Endothelial cell of umbilical vein (primary cell): ENCODE data around the gene NINJ2. TPM values are rescaled to one million over a fixed set of nuclear protein-coding genes. Genes with fewer than 3 reads are reported as not detected.

Experiments used
- BruUV-seq: library from RNA; stranded (reverse); fragments of 400-500 nt; replicated peaks from 2 replicates; lab custom pipeline; 2021; lab: Mats Ljungman, UMichigan
- CTCF ChIA-PET: fragments of 300-600, 350-600 bp; sonication (Branson Sonifier 250); formaldehyde crosslinking; loops from one replicate; lab custom pipeline; 2021; ENCODE audit warnings: antibody characterized with exemption, inconsistent platforms; lab: Charles Lee
- POLR2A ChIA-PET: fragments of 300-600, 350-600 bp; sonication (Branson Sonifier 250); formaldehyde crosslinking; loops from one replicate; lab custom pipeline; 2021; ENCODE audit warnings: antibody characterized with exemption, inconsistent platforms; lab: Charles Lee
- DNase-seq: peaks from one replicate; pipeline ENCODE4 v3.0.0-alpha.2; 2011; ENCODE audit warnings: low read depth, low spot score
- FAIRE-seq: peaks from 2 replicates; lab custom pipeline; 2011; peaks lifted over from hg19 to GRCh38; lab: Jason Lieb, UNC
- H2AFZ ChIP-seq: 2 replicates; pipeline ENCODE4 v1.6.0; 2012; ENCODE audit warnings: low read depth, low read length, control low read depth, inconsistent platforms
- H3K27ac ChIP-seq: 2 replicates; pipeline ENCODE4 v1.5.1; 2011; ENCODE audit warnings: low read depth, mild to moderate bottlenecking, control low read depth, low read length, moderate library complexity; ENCODE audit not compliant: insufficient read depth
- H3K27me3 ChIP-seq, 2 experiments: 2 replicates each; pipeline versions ENCODE4 v1.6.0 to v1.6.1; 2011; ENCODE audit warnings: low read length in 2 of 2, mixed read lengths in 1 of 2; ENCODE audit not compliant: control insufficient read depth in 2 of 2, insufficient read depth in 2 of 2
- H3K36me3 ChIP-seq, 2 experiments: 2 replicates in 1 of 2; 3 replicates in 1 of 2; pipeline ENCODE4 v1.5.1; 2011; ENCODE audit warnings: low read length in 2 of 2, mild to moderate bottlenecking in 1 of 2, moderate library complexity in 1 of 2; ENCODE audit not compliant: control insufficient read depth in 2 of 2, insufficient read depth in 2 of 2; ENCODE audit errors: extremely low read depth in 1 of 2
- H3K4me1 ChIP-seq: 3 replicates; pipeline ENCODE4 v1.5.1; 2011; ENCODE audit warnings: mild to moderate bottlenecking, low read length; ENCODE audit not compliant: control insufficient read depth, insufficient read depth; ENCODE audit errors: extremely low read depth
- H3K4me2 ChIP-seq: 2 replicates; pipeline ENCODE4 v1.6.1; 2011; ENCODE audit warnings: low read length, control low read depth, mixed read lengths; ENCODE audit not compliant: insufficient read depth
- H3K4me3 ChIP-seq, 3 experiments: fragments of 200-600 bp in 1 of 3; sonication (generic), shearing (Covaris generic) in 1 of 3; replicated peaks in 1 of 3; 2 replicates each; pipeline ENCODE4 v1.5.1; 2011 to 2016; ENCODE audit warnings: control low read depth in 3 of 3, low read length in 3 of 3, mild to moderate bottlenecking in 2 of 3, inconsistent platforms in 1 of 3, low read depth in 1 of 3, moderate library complexity in 1 of 3; ENCODE audit not compliant: insufficient read depth in 1 of 3
- H3K79me2 ChIP-seq: 2 replicates; pipeline ENCODE4 v1.6.0; 2012; ENCODE audit warnings: low read length, inconsistent platforms; ENCODE audit not compliant: control insufficient read depth, insufficient read depth
- H3K9ac ChIP-seq: replicated peaks from 2 replicates; pipeline ENCODE3; 2011; ENCODE audit warnings: low read length, control low read depth; ENCODE audit not compliant: insufficient read depth; ENCODE audit errors: extremely low read depth
- H3K9me1 ChIP-seq: replicated peaks from 3 replicates; pipeline ENCODE4 v1.6.0; 2011; ENCODE audit warnings: mild to moderate bottlenecking, low read length; ENCODE audit not compliant: control insufficient read depth, insufficient read depth; ENCODE audit errors: extremely low read depth
- H3K9me3 ChIP-seq: replicated peaks from 2 replicates; pipeline ENCODE4 v1.5.1; 2012; ENCODE audit warnings: low read length, inconsistent platforms; ENCODE audit not compliant: control insufficient read depth, insufficient read depth
- H4K20me1 ChIP-seq: replicated peaks from 2 replicates; pipeline ENCODE3; 2011; ENCODE audit warnings: mild to moderate bottlenecking, low read length; ENCODE audit not compliant: control insufficient read depth, insufficient read depth; ENCODE audit errors: extremely low read depth
- EZH2 ChIP-seq: IDR thresholded peaks from 2 replicates; pipeline ENCODE4 v1.6.1; 2012; ENCODE audit warnings: borderline replicate concordance, low read depth, mild to moderate bottlenecking, moderate library complexity, low read length, inconsistent platforms; ENCODE audit not compliant: severe bottlenecking
- FOS ChIP-seq: IDR thresholded peaks from 2 replicates; pipeline ENCODE4 v1.6.1; 2011; ENCODE audit warnings: mild to moderate bottlenecking, low read length, moderate library complexity, borderline replicate concordance; ENCODE audit not compliant: insufficient read depth
- GATA2 ChIP-seq: IDR thresholded peaks from 2 replicates; pipeline ENCODE4 v1.7.0; 2011; ENCODE audit warnings: low read depth, mild to moderate bottlenecking, moderate library complexity, mixed read lengths, low read length; ENCODE audit not compliant: insufficient read length, insufficient read depth
- JUN ChIP-seq: IDR thresholded peaks from 2 replicates; pipeline ENCODE4 v1.6.1; 2011; ENCODE audit warnings: borderline replicate concordance, low read depth; ENCODE audit not compliant: insufficient read length, insufficient read depth
- MYC ChIP-seq: IDR thresholded peaks from one replicate; pipeline ENCODE4 v1.6.1; 2011; ENCODE audit warnings: mild to moderate bottlenecking, low read depth, low read length
- POLR2A ChIP-seq: IDR thresholded peaks from 2 replicates; pipeline ENCODE4 v1.6.1; 2012; ENCODE audit warnings: low read depth, mild to moderate bottlenecking, control low read depth, low read length
- POLR2AphosphoS5 ChIP-seq: IDR thresholded peaks from 2 replicates; pipeline ENCODE4 v1.6.1; 2012; ENCODE audit warnings: low read depth, mild to moderate bottlenecking, control low read depth, low read length, moderate library complexity; ENCODE audit not compliant: insufficient read depth
- dilution Hi-C: fragments of 300-500 bp; cut with MboI; formaldehyde crosslinking; loops from one replicate; pipeline ENCODE4 v1.15.0; 2019; ENCODE audit warnings: low sequenced_read_pairs; ENCODE audit not compliant: extremely low pct_ligation_motif_present
- intact Hi-C: fragments of 100-400 bp; cut with micrococcal nuclease; formaldehyde crosslinking; loops from one replicate; pipeline ENCODE4 v1.10.0; 2022
- polyA plus RNA-seq, 4 experiments: library from polyadenylated mRNA; depleted of rRNA in 3 of 4; stranded (reverse) in 3 of 4; unstranded in 1 of 4; fragments of >200 nt; gene quantifications; 2 replicates each; pipeline versions ENCODE4 v1.2.1 to v1.2.3, GENCODE V29; 2011 to 2012; ENCODE audit warnings: missing spikeins in 1 of 4
- total RNA-seq: library from RNA; stranded (reverse); gene quantifications from 2 replicates; pipeline ENCODE4 v1.2.3, GENCODE V29; 2021
- TF ChIP-seq, protein P1 (sequence below): IDR thresholded peaks from 2 replicates; pipeline ENCODE4 v1.6.1; 2011; ENCODE audit not compliant: insufficient read depth, insufficient read length
- TF ChIP-seq, protein P2 (sequence below), 2 donors: IDR thresholded peaks; 1 replicate in 1 of 2; 2 replicates in 1 of 2; pipeline ENCODE4 v1.5.1; 2011; ENCODE audit warnings: low read length in 2 of 2, mild to moderate bottlenecking in 2 of 2, moderate library complexity in 2 of 2, control low read depth in 1 of 2, inconsistent platforms in 1 of 2, low read depth in 1 of 2; ENCODE audit not compliant: insufficient read depth in 1 of 2; ENCODE audit errors: extremely low read depth in 1 of 2

Gene NINJ2
- total and polyA plus RNA-seq, 2 donors (not counting 3 experiments of a cell fraction or from before 2014, with no cell fraction given) = 0.75 to 4.4 TPM

GRCh38 chr12:535396-535795 is 127.8 kb downstream of the NINJ2 start:
- no TSS peak for BruUV-seq

More at GRCh38 chr12:535396-535795, 127.8 kb downstream of the NINJ2 start:
- Histone ChIP-seq H3K9ac (no peak overlapping the region), H3K9me1 (no peaks in the 10 kb centered on the region), H3K4me1 (peaks cover 15% of the 10 kb centered on the region), H3K36me3 (no peaks in the 10 kb centered on the region), H3K9me3 (no peaks in the 10 kb centered on the region), H3K79me2 (no peaks in the 10 kb centered on the region), H4K20me1 (no peaks in the 10 kb centered on the region), H2AFZ (no peak overlapping the region), H3K4me2 (no peak overlapping the region), H3K4me3 (no peak overlapping the region), H3K27me3 (peaks cover 14 to 17% of the 10 kb centered on the region in 2 experiments), H3K27ac (no peak overlapping the region)
- DNase-seq = no peak
- CTCF ChIA-PET = interaction anchor here (1.3 to 2.6 kb wide), 2 partner anchors 16 to 93 kb away, joined by 3 to 12 read pairs; no protein-coding TSS in a partner anchor
- TF ChIP-seq, protein P1, sequence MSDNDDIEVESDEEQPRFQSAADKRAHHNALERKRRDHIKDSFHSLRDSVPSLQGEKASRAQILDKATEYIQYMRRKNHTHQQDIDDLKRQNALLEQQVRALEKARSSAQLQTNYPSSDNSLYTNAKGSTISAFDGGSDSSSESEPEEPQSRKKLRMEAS = no peak
- no peak for TF ChIP-seq MYC
- TF ChIP-seq JUN = no peak
- no peak for TF ChIP-seq POLR2A
- no peak for TF ChIP-seq EZH2
- no peak for TF ChIP-seq GATA2
- no peak for TF ChIP-seq POLR2AphosphoS5
- TF ChIP-seq, protein P2, sequence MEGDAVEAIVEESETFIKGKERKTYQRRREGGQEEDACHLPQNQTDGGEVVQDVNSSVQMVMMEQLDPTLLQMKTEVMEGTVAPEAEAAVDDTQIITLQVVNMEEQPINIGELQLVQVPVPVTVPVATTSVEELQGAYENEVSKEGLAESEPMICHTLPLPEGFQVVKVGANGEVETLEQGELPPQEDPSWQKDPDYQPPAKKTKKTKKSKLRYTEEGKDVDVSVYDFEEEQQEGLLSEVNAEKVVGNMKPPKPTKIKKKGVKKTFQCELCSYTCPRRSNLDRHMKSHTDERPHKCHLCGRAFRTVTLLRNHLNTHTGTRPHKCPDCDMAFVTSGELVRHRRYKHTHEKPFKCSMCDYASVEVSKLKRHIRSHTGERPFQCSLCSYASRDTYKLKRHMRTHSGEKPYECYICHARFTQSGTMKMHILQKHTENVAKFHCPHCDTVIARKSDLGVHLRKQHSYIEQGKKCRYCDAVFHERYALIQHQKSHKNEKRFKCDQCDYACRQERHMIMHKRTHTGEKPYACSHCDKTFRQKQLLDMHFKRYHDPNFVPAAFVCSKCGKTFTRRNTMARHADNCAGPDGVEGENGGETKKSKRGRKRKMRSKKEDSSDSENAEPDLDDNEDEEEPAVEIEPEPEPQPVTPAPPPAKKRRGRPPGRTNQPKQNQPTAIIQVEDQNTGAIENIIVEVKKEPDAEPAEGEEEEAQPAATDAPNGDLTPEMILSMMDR (IDR thresholded peaks at IDR 0.05; ENCODE audit: extremely low read depth in 1 of 2, insufficient read depth in 1 of 2, low read depth in 1 of 2, low read length in 2 of 2) = no peak
- no peak for TF ChIP-seq FOS
- dilution Hi-C loops (no loop called here), intact Hi-C loops (no loop called here)
- FAIRE-seq = no peak
- POLR2A ChIA-PET = no interaction called here
